ENCODE measurements around the gene GPX5.

GPX5 gene

DNA sequence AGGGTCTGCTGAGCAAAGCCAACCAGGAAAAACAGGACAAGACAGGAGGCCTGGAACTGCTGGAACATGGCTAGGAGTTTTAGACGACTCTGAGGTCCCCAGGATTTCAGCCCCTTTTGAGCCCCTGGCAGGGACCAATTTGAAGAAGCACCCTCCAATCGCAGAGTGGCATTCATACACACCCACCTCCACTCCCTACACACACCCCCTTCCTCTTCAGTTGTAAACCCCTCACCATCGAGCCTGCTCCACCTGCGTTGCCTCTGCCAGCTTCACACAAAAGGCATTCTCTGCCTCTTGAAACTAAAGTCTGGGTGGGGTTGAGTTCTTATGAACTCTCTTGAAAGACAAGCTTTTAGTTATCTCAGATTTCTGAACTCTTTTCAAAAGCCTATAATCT, 10.0 kb upstream of the GPX5 start, which contains the start of gene GPX6:
TSS of gene GPX6 (minus strand) at position 118 of the 400 bp plus-strand sequence. CDS start at position 68, 50 bp downstream.
- TF ChIP-seq, protein P1, sequence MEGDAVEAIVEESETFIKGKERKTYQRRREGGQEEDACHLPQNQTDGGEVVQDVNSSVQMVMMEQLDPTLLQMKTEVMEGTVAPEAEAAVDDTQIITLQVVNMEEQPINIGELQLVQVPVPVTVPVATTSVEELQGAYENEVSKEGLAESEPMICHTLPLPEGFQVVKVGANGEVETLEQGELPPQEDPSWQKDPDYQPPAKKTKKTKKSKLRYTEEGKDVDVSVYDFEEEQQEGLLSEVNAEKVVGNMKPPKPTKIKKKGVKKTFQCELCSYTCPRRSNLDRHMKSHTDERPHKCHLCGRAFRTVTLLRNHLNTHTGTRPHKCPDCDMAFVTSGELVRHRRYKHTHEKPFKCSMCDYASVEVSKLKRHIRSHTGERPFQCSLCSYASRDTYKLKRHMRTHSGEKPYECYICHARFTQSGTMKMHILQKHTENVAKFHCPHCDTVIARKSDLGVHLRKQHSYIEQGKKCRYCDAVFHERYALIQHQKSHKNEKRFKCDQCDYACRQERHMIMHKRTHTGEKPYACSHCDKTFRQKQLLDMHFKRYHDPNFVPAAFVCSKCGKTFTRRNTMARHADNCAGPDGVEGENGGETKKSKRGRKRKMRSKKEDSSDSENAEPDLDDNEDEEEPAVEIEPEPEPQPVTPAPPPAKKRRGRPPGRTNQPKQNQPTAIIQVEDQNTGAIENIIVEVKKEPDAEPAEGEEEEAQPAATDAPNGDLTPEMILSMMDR (conservative IDR thresholded peaks at IDR 0.05; ENCODE audit: low read length) = no peak
- H3K4me3 ChIP-seq (ENCODE audit: low read length) = no peak within 1 kb of the TSS
- DNase-seq (ENCODE audit: low read depth) = no peak

DNA sequence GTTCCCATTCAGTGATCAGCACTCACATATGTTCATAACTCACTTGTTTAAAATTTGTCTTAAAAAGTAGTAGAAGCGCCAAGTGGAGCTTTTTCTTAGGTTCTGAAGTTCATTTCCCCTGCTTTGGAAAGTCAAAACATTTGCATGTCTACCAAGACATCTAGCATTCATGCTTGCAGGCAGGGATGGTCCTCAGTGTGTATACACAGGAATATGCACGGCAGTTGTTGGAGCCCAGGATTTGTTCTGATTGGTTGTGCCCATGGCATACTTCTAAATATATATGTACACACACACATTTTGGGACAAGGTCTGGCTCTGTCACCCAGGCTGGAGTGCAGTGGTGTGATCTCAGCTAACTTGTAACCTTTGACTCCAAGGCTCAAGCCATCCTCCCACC, 7.7 kb upstream of the GPX5 start:
- H3K4me3 ChIP-seq (ENCODE audit: low read length) = no peak overlapping the region
- DNase-seq (ENCODE audit: low read depth) = no peak
- TF ChIP-seq, protein P1 (conservative IDR thresholded peaks at IDR 0.05; ENCODE audit: low read length) = no peak

DNA sequence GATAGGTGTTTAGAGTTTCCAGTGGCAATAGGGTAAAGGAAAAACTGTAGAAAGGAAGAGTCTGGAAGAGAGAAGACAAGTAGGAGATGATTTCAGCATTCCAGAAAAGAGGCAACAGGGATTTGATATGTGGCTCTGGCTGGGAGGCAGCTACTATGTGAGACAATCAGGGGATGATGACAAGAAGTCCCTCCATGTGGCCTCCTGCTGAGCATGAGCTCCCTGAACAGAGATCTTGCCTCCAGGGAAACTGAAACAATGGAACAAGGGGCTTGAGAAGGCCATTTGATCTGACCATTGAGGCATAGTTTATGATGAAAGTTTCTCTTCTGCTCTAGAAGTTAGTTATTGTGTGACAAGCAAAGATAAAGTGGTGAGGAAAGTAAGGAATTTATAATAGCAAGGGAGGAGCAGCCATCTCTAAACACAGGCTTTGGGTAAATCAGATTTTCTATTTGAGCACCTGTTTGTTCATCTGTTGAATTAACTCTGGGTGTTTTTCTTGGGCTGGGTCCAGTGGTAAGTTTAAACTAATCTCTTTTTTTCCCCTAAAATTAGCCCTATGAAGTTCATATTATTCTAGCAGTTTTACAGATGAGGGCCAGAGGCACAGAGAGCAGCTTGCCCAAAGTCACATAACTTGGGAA, 3.0 kb upstream of the GPX5 start:
- TF ChIP-seq, protein P1 (conservative IDR thresholded peaks at IDR 0.05; ENCODE audit: low read length) = no peak
- no peak for DNase-seq (ENCODE audit: low read depth)
- H3K4me3 ChIP-seq (ENCODE audit: low read length) = no peak overlapping the region

DNA sequence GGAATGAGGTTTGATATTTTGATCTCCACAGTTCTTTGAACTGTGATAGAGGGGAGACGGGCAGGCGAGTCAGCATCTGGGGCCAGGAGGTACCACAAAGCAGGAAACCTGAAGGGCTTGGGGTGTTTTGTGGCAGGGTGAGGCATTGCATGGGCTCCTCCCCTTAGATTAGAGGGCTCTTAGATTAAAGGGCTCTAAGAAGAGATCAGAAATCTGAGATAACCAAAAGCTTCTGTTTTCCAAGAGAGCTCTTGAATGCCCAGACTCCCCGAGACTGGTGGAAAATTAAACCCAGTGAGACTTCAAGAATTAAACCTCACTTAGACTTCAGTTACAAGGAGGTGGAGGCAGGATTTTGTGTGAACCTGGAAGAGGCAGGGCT, 2.4 kb upstream of the GPX5 start:
- no peak for DNase-seq (ENCODE audit: low read depth)
- TF ChIP-seq, protein P1 (conservative IDR thresholded peaks at IDR 0.05; ENCODE audit: low read length) = no peak
- no peak overlapping the region for H3K4me3 ChIP-seq (ENCODE audit: low read length)

DNA sequence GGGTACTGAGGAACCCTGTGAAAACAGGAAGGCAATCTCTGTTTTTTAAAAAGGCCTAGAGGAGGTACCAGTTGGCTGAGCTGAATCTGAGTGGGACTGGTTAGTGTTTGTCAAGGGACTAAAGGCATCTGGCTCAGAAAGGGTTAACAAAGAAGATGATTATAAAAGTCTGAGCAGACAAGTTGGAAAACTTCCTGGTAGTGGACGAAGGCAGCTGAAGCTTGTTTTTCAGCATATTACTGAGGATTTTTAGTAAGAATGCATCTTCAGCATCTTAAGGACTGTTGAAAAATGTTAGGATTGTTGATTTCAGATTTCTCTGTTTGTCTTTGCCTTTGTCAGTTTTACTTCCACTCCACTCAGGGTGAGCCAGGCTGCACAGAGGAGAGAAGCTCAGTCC, 5.1 kb downstream of the GPX5 start:
- no peak for DNase-seq (ENCODE audit: low read depth)
- TF ChIP-seq, protein P1 (conservative IDR thresholded peaks at IDR 0.05; ENCODE audit: low read length) = no peak
- H3K4me3 ChIP-seq (ENCODE audit: low read length) = no peak overlapping the region

DNA sequence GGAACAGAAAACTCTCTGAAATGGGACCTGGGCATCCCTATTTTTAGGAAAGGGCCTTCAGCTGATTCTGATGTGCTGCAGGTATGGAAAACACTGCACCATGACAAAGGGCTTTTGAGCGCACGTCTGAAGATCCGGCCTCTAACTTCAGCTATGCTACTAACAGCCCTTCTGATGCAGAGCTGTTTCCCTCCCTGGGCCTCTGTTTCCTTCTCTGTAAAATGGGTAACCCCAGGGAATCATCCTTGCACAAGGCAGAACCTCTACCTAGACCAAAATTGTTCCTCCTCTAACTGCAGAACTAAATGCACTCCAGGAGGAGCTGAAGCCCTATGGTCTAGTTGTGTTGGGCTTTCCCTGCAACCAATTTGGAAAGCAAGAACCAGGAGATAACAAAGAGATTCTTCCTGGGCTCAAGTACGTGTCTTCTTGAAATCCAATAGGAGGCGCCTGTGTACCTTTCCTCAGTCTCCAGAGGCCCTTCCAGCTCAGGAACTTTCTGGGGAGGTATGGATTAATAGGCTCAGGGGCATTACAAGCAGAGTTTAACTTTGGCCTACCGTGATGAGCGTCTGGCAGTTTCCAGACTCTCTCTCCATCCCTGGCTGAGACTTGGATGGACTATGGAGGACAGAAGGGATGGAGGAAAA, 5.9 kb downstream of the GPX5 start:
- no peak overlapping the region for H3K4me3 ChIP-seq (ENCODE audit: low read length)
- DNase-seq (ENCODE audit: low read depth) = no peak
- TF ChIP-seq, protein P1 (conservative IDR thresholded peaks at IDR 0.05; ENCODE audit: low read length) = no peak

- no peak overlapping the region for H3K4me3 ChIP-seq (ENCODE audit: low read length)
- TF ChIP-seq, protein P1 (conservative IDR thresholded peaks at IDR 0.05; ENCODE audit: low read length) = no peak
- no peak for DNase-seq (ENCODE audit: low read depth)
Observed at GRCh38 chr6:28534306-28534705, 8.6 kb downstream of the GPX5 start.
